HG03469 (cell line): Measurements from ENCODE around the gene SERPINA5.
"Not testable (repeated sequence)": the region's sequence is repeated elsewhere in the genome, so short reads cannot be mapped to it uniquely, and the experiment has no call there.

ENCODE experiments used
- ATAC-seq: cut with Tn5 transposase; IDR thresholded peaks from one replicate; pipeline ENCODE4 v1.9.1; 2021; ENCODE audit warnings: mild to moderate bottlenecking, moderate library complexity, moderate number of reproducible peaks; ENCODE audit not compliant: unreplicated experiment

Gene SERPINA5

GRCh38 chr14:94573475-94574277 lies 7.5 kb upstream of the SERPINA5 start:
- ATAC-seq: no peak

- no peak for ATAC-seq
These were observed 6.9 kb upstream of the SERPINA5 start for GRCh38 chr14:94574336-94574735.

- ATAC-seq: no peak
These were observed 5.3 kb upstream of the SERPINA5 start for GRCh38 chr14:94575730-94576585.

DNA sequence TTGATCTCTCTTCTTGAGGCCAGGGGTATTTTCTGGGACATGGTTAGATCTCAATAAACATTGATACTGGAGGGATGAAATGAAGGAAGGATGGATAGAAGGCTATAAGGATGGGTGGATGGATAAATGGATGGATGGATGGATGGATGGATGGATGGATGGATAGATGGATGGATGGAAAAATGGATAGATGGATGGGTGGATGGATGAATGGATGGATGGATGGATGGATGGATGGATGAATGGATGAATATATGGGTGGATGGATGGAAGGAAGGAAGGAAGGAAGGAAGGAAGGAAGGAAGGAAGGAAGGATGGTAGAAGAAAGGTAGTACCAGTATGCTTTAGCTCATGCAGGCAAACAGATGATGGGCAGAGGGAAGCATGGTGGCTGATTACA lies 3.8 kb upstream of the SERPINA5 start:
- not testable (repeated sequence) for ATAC-seq

DNA sequence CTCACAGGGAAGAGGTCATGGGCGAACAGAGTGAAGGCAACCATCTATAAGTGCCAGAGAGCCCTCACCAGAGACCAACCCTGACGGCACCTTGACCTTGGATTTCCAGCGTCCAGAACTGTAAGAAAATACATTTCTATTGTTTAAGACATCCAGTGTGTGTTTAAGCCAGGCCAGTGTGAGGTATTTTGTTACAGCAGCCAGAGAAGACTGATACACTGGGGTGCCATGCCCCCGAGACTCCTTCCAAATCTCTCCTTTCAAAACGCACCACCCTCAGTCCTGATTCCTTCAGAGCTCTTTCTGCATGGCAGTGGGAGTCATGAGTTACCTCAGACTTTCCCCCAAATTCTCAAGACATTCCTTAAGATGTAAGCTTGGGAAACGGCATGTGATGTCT lies 2.5 kb upstream of the SERPINA5 start:
- no peak for ATAC-seq

GRCh38 chr14:94582199-94582750 lies 1.0 kb downstream of the SERPINA5 start:
- no peak for ATAC-seq

- no peak for ATAC-seq
These were observed 1.6 kb downstream of the SERPINA5 start for GRCh38 chr14:94582851-94583250.

GRCh38 chr14:94583557-94583956 lies 2.3 kb downstream of the SERPINA5 start:
- no peak for ATAC-seq

GRCh38 chr14:94584591-94585280 lies 3.5 kb downstream of the SERPINA5 start:
- no peak for ATAC-seq

- ATAC-seq: no peak
These were observed 5.4 kb downstream of the SERPINA5 start for GRCh38 chr14:94586635-94587034.

GRCh38 chr14:94588311-94588710 lies 7.1 kb downstream of the SERPINA5 start:
- ATAC-seq: no peak

- ATAC-seq: no peak
These were observed 9.8 kb downstream of the SERPINA5 start for GRCh38 chr14:94591073-94591472.

DNA sequence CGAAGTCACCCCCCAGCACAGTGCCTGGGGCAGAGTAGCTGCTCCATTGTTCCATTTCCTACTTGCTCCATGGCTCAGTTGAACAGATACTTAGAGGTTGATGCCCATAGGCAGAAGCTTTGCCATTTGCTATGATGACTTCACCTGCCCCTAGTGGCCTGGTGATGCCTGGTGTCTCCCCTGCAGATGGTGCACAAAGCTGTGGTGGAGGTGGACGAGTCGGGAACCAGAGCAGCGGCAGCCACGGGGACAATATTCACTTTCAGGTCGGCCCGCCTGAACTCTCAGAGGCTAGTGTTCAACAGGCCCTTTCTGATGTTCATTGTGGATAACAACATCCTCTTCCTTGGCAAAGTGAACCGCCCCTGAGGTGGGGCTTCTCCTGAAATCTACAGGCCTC lies 10.6 kb downstream of the SERPINA5 start:
- ATAC-seq: no peak

DNA sequence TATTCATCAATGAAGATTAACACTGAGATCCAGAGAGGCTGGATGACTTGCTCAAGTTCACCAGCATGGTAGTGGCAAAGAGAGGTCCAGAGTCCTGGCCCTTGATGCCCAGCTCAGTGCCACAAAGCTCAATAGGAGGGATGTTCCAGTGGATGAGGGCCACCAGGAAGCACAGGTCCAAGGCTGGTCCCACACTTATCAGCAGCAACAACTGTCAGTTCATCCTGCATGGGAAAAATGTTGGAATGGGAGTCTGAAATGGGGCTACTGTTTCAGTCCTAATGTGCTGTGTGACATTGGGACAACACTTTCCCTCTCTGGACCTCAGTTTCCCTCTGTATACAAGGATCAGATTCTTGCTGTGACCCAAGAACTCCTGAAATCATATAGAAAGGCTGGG lies 11.2 kb downstream of the SERPINA5 start:
- no peak for ATAC-seq

- no peak for ATAC-seq
These were observed 12.1 kb downstream of the SERPINA5 start for GRCh38 chr14:94593376-94593748.

DNA sequence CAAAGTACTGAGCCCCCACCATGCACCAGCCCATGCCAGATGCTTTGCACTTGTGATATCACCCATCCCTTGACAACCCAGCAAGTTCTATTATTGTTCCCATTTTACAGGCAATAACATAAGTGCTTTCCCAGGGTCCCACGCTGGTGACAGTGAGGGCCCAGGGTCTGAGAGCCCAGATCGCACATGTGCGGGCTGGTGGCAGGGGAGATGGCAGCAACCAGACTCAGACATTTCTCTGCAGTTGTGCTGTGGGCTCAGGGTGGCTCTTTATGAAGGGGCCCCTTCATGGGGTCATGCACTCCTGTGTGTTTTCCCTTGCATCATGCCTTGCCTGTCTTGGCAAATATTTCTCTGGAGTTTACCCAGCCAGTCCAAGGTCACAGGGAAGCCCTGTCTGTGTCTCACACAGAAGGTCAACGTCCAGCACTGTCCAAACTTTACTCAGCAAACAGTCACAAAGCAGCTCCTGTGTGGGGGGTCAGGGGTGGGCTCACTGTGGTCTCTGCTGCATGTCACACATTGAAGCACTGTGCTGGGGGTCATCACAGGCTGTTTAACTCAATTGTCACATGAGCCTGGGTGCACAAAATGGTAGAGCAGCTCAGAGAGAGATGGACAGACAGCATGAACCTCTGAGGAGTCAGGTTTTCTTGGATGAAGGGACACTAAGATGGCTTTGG lies 12.7 kb downstream of the SERPINA5 start:
- no peak for ATAC-seq

GRCh38 chr14:94594441-94594840 lies 13.2 kb downstream of the SERPINA5 start:
- no peak for ATAC-seq

DNA sequence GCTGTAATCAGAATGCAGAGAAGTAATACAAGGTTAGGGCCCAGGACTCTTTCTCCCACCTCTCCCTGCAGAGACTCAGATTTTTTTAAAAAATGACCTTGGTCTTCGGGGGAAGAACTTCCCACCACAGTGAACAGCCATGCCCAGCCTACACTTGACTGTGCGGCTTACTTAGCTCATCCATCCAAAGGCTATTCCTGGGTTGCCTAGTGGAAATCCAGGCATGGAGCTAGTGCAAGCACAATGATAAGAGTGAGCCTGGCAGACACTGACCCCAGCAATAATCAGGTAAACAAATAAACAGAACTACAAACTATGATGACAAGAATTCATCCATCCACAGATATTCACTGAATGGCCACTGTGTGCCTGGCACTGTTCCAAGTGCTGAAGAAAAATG lies 14.7 kb downstream of the SERPINA5 start:
- ATAC-seq: no peak

- ATAC-seq: no peak
These were observed 15.1 kb downstream of the SERPINA5 start for GRCh38 chr14:94596361-94596760.

- ATAC-seq: no peak
These were observed 16.6 kb downstream of the SERPINA5 start for GRCh38 chr14:94597788-94598187.

DNA sequence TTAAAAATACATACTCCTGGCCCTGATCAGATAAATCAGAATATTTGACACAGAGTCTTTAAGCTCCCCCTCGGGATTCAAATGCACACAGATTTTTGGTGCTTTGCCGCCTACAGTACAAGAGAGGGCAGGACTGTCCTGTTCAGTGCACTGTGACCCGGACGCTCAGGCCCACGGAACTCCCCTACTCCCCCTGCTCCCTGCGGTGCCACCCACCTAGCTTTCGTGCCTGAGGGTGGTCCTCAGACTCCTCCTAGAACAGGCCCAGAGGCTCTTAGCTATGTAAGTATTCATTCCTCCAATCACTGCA lies 17.2 kb downstream of the SERPINA5 start:
- ATAC-seq: no peak
